HK-2 (cell line): ENCODE measurements around the gene TMEM186.
"Not testable (repeated sequence)": the region's sequence is repeated elsewhere in the genome, so short reads cannot be mapped to it uniquely, and the experiment has no call there.

Source experiments
- DNase-seq: peaks from one replicate; pipeline ENCODE4 v3.0.0-alpha.2; 2018; ENCODE audit not compliant: unreplicated experiment

TMEM186 gene, protein sequence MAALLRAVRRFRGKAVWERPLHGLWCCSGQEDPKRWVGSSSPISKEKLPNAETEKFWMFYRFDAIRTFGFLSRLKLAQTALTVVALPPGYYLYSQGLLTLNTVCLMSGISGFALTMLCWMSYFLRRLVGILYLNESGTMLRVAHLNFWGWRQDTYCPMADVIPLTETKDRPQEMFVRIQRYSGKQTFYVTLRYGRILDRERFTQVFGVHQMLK

DNA sequence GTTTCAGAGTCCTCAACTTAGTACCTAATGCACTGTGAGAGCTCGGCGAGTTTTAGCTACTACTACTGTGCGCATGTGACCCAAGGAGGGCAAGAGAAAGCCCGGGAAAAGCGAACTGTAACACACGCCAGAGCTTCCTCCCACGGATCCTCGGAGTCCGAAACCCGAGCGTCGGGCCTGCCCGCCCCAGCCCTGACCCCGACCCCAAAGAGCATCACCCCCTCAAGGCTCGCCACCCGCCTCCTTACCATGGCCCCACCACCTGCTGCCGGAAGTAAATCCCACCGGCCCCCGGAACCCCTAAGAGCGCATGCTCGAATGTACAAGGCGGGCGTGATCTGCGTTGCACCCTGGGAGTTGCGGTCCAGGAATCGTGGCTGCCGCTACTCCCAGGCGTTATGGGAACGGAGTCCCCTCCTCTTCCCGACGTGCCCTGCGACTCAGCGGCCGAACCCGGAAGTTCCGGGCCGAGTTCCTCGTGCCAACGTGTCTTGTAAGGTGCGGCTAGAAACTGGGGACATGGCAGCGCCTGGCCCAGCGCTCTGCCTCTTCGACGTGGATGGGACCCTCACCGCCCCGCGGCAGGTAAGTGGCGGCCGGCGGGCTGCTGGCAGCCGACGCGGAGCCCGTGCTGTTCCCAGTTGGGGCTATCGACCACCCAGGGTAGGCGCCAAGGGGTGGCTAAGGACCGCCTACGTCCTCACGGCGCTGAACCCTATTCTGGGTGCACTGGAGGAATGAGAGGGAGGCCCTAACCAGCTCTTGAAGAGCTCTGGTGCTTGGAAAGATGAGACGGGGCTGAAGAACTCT lies at the start of gene TMEM186, which contains the start of gene PMM2:
TMEM186 (minus strand) TSS at position 276 of the 810 bp plus-strand sequence; CDS start at position 251, 25 bp downstream.
PMM2 (plus strand) TSS at position 476 of the 810 bp plus-strand sequence; CDS start at position 520, 44 bp downstream.
- DNase-seq: peak; percentile 89

DNA sequence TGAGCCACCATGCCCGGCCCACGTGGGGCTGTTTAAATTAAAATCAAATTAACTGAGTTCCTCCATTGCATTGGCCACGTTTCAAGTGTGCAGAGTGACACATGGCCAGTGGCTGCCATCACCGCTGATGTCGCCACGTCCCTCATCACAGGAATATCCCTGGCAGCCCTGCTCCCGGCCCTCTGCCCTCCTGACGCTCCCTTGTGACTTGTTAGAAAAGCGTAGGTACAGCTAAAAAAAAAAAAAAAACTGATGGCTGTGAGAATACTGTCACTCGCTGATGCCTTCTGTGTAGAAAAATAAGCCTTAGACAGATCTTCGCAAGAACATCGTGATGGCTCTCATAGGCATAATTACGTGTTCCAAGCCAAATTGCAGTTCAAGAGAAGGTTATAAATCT lies 49.7 kb upstream of the TMEM186 start:
- DNase-seq: no peak

DNA sequence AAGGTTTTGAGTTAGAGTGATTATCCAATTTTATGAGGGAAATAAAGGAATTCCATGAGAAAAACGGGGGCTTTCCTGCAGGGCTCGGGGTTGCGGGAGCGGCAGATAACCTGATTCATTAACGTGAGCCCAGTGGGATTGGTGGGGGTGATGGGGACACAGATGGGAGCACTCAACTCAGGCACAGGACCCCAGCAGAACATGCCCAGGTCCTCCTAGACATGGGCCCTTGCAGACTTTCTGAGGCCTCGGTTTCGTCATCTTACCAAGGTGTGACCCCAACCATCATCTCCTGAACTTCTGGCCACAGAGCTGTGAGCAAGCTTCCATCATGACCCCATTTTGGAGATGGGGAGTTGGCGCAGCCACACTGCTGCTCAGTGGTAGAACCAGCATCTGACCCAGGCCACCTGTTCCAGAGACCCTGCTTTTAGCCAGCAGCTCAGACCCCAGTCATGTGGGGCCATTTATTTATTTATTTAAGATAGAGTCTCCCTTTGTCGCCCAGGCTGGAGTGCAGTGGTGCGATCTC lies 49.0 kb upstream of the TMEM186 start:
- no peak for DNase-seq

DNA sequence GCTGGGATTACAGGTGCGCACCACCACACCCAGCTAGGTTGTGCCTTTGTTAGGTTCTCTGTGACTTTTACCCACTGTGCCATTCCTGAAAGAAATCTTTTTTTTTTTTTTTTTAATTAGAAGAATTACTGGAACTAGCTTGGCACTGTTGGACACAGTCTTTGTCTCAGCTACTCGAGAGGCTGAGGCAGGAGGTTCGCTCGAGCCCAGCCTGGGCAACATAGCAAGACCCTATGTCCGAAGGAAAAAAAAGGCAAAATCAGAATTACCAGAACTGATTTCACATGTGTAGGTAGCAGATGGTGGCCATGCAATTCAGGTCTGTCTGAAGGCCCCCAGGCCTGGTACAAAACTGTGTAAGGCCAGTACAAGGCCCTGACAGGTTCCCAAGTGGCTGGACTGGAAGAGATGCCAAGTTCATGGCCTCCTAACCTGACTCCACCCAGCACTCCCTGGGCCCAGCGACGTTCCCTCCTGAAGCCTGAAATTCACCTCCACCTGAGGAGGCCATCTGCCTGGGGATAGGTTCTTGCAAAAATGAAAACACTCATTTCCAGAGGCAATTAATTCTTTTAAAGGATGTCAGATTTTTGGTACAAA lies 48.4 kb upstream of the TMEM186 start:
- no peak for DNase-seq

DNA sequence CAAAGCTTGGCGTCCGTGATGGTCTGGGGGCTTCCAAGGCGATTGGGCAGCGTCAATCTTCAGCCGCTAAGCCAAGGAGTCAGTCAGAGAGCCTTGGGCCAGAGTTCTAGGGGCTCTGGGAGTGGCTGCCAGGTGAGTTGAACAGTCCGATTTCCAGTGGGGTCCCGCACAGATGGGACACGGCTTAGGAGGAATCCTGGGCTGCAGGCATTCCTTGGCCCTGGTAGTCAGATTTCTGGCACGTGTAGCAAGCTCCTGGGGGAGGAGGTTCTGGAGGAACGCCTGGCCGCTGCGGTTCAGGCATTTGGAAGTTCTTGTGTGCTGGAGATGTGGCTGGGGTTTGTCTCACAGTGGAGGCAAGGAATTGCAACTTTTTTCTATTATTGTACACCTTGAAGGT lies 45.9 kb upstream of the TMEM186 start:
- DNase-seq: not testable (repeated sequence)

DNA sequence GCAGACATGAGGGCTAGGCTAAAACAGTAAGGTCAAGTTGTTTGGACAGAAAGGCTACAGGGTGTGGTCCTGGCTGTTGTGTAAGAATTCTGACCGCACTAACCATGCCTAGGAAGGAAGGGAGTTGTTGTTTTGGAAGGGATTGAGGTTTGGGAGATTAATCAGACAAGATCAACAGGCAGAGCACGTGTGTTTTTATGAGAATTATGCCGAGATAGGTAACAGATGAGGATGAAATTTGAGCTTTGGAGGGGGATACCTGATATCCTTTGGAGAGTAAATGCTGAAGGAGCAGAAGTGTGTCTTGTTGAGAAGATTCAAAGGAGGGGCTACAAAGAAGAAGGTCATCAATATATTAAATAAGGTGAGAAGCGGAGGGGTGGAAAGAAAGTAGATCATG lies 44.6 kb upstream of the TMEM186 start:
- not testable (repeated sequence) for DNase-seq

DNA sequence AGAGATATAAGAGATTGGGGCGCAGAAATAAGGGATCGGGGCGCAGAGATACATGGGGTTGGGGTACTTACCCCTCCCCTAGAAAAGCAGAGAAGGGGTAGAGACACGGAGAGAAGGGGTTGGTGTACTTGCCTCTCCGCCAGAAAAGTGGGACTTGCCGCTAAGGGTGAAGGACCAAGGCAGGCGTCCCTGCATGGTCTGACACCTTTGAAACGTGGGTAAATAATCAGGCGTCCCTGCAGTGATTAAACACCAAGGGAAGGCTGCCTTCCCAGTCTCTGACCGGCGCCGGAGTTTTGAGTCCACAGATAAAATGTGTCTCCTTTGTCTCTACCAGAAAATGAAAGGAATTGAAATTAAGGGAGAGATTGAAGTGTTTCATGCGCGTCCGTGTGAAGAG lies 40.2 kb upstream of the TMEM186 start:
- DNase-seq: not testable (repeated sequence)

DNA sequence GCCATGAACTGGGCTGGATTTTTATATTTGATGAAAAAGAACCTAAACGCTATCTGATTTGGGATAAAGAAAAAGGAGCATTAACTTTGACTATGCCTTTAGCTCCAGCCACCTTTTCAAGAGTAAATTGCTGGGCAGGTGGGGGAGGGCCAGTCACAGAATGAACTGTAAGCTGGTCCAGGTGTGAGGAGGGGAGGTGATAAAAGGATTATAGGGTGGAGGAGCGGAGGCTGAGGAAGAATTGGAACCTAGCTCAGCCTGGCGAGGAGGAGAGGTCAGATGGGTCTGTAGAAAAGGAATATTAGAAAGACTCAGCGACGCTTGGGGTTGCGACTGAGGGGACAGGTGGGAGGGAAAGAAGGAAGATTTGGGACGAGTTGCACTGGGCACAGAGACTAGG lies 39.4 kb upstream of the TMEM186 start:
- not testable (repeated sequence) for DNase-seq

DNA sequence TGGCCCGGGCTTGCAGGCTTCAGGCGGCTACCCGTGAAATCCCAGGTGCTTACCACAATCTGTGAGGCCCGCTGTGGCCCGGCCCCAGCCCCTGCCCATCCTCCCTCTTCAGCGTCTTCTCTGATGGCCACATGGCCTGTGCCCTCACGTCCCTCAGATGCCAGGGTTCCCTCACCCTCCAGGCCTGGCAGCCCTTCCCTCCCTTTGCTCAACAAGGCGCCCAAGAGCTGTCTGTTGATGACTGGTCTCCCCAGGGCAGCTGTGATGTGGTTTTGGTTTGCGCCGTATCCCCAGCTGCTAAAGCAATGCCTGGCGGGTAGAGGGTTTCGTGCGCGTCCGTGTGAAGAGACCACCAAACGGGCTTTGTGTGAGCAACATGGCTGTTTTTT lies 35.3 kb upstream of the TMEM186 start:
- no peak for DNase-seq

DNA sequence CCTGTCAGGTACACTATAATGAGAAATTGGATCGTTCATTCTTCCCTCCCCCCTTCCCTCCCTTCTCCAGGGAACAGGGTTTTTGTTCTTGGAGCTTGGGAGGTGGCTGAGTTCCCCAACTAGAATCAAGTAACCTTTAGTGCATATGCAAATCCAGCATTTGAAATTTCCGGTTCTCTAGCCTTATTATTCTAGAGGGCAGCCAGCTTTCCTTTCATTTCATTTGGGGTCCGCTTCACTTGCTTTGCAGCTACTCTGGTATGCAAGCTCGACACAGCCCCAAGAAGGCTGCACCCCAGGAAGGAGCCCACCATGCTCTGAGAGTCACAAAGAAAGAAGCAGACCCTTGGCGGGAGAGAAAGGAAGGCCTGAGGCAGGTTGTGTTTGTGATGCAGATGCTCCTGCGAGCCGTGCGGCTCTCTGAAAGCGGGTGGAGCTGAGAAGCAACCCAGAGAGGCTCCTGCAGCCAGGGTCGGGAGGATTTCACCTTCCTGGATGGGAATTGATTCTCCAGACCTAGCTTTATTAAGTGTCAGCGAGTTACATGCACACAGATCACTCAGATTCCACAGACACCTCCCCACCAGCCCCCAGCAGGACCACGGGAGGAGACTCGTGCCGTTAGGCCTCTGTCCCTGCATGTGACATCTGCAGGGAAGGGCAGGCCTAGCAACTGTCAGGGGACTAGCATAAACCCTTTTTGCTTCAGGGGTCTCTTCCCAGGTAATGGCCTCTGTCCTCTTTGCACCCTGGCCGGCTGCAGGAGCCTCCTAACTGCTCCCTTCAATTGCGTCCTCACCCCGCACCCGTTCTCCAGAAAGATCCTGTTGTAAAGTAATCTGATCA lies 34.7 kb upstream of the TMEM186 start:
- DNase-seq: no peak

DNA sequence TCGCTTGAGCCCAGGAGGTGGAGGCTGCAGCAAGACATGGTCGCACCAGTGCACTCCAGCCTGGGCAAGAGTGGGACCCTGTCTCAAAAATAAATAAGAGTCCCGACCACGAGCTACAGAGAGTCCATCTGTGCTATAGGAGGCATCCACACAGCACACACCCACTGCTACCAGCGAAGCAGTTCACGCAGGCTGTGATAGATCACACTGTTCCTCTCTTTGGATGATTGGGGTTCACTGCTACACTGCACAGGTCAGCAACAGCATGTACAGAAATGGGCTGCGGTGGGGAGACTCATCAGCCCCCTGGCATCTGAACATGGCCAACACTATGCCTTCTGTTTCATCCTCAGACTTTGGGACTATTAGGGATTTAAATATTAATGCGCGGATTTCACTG lies 34.0 kb upstream of the TMEM186 start:
- no peak for DNase-seq

DNA sequence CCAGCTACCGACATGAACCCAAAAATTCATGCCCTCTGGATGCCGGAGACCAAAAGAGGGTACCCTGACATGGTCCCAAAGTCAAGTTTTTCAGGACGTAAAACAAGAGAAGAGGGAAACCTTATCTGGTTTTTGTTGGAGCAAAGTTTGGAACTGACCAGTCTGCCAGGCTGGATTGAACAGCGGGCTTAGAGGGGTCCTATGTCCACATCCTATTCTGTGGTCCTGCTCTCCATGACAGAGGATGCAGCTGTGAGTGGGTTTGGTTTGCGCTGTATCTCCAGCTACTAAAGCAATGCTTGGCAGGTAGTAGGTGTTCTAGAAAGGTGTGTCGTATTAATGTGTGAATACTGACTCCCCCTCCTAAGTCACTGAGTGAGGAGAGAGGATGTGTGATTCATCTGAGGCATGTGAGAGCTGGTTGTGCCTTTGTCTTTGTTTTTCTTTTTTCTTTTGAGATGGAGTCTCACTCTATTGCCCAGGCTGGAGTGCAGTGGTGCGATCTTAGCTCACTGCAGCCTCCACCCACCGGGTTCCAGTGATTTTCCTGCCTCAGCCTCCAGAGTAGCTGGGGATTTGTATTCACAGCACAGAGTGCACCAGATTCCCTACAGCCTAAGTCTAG lies 31.2 kb upstream of the TMEM186 start:
- DNase-seq: no peak

DNA sequence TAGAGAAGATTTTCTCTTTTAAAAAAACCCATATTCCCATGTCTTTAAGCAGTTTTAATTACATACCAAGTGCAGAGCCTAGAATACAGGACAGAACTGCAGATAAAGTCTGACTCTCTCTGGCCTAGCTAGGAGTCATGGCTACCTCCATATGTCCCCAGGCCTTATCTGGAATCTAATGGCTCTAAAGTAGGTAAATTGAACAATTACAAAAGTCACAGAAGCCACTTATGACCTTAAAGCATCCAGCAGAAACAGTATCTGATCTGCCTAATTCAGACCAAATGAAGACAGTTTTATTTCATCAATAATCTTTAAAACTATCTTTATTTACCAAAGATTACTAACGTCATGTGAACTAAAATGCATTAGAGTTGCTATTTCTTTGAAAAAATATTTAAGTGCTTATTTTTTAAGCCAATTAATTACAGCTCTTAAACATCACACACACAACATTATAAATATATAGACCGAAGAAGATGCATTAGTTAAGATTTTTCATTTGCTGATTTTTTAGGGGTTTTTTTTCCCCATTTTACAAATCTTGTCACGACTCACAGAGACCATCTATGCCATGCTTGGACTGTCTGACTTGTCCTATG lies 28.9 kb upstream of the TMEM186 start:
- DNase-seq: no peak

DNA sequence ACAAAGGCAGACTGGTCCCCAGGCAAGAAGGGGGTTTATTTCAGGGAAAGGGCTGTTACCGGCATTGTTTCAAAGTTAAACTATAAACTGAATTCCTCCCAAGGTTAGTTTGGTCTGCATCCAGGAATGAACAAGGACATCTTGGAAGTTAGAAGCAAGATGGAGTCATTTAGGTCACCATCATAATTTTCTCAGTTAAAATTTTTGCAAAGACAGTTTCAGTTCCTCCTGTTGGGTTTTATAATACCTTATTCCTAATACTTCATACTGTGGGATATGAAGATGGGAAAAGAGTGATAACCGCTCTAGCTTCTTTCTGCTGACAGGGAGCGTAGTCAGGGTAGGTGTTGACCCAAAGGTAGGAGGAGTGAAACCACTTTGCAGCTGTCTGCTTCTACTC lies 25.0 kb upstream of the TMEM186 start:
- DNase-seq: no peak

DNA sequence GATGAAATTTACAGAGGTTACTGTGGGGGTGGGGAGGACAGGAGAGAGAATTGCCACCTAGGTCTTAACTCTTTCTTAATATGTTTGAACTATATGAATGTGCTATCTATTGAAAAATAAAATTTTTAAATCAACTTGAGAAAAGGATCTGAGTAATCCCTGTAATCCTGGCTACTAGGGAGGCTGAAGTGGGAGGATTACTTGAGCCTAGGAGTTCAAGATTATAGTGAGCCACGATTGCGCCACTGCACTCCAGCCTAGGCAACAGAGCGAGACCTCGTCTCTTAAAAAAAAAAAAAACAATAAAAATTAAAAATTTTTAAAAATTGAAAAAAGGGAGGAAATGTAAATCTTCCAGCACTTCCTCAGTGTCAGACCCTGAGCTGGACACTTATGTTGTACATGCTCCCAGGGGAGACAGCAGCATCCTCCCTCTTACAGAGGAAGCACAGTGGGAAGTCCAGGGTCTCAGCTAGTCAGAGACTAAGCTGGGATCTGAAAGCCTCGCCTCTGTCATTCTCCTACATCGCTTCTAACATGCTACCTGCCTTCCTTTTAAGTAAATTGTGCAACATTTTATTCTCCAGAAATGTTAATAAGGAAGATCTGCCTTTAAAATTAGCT lies 22.1 kb upstream of the TMEM186 start:
- DNase-seq: no peak

DNA sequence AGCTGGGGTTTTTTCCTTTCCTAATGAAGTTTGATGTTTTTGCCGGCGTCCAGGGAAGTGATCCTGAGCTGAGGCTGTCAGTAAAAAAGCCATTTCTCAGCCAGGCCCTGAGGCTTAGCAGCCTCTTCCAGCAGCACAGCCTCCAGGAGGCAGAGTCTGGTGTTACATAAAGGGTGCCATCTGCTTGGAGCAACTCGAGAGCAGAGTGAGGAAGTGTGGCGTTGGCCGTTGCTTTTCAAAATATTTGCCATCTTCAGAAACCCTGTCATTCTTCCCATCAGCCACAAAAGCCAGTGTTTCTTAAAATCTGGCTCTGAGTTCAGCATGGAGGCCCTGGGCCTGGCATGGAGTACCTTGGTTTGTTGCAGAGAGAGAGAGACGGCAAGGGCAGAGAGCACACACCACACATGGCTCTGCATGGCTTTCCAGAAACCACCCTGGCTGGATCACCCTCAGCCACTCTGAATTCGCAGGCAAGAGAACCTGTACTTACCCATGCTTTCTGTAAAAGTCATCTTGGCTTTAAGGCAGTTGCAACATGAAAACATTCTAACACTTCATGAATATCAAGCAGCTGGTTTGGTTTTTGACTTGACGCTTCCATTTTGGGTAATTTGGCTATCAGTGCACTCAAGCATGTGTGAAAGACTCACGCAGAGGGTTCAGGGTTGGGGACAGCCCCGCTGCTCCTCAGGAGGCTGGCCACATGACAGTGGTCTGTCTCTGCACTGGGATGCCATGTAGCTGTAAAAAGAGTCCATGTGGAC lies 21.2 kb upstream of the TMEM186 start:
- no peak for DNase-seq

DNA sequence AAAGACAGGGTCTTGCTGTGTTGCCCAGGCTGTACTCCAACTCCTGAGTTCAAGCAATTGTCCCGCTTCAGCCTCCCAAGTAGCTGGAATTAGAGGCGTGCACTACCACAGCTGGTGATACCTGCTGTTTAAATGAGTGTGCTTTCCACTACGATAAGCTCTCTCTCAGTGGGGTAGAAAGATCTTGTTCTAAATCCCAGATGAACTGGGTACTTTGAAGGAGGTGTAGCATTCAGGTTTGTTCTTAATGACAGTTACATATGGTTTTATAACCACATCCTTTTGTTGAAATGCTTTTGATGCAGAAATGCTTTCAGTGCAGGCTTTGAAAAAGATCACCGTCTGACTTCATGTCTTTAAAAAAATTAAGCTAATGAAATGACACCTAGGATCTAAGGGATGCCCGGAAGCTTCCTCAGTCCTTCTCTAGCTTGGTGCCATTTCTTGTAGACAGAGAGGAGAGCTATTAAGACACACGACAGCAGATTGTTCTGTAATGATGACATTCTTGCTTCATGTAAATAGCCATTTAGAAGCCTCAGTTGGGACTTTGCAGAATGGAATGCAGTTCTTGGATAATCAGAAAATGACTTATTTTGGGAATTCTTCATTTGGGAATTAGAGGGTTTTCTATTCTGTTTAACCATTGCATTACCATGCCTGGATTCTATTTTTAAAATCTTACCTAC lies 19.7 kb upstream of the TMEM186 start:
- no peak for DNase-seq

DNA sequence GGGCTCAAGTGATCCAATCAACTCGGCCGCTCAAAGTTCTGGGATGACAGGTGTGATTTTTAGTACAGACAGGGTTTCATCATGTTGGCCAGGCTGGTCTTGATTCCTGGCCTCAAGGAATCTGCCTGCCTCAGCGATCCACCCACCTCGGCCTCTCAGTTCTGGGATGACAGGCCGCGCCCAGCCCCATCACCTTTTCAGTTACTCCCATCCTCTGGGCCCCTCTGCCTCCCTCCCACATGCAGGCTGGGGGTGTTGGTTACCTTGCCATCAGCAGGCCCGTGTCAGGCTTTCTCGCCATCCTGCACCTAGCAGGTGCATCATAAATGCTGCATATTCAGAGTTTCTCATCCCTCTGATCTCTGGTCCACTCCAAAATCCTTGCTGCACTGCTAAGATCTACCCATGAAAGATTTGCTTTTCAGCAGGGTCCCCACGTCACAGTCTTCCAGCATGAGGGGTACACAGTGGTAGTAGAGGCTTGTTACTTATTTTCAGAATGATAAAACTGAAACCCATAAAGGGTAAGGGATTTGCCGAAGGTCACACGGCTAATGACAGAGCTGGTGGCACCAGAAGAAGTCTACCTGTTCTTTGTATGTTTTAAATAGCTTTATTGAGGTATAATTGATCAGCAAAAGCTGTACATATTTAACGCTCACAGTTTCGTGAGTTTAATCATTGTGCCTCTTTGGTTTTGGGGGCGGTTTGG lies 16.8 kb upstream of the TMEM186 start:
- no peak for DNase-seq
